Stimulated activated naive CD4-positive, alpha-beta T cell treated with Interleukin-2 at 50 U/mL for 16 hours (primary cell): ENCODE data around the gene LIPA.

Experiments used
- DNase-seq: peaks from one replicate; lab custom pipeline; 2025; lab: John Stamatoyannopoulos, UW

Gene LIPA

DNA sequence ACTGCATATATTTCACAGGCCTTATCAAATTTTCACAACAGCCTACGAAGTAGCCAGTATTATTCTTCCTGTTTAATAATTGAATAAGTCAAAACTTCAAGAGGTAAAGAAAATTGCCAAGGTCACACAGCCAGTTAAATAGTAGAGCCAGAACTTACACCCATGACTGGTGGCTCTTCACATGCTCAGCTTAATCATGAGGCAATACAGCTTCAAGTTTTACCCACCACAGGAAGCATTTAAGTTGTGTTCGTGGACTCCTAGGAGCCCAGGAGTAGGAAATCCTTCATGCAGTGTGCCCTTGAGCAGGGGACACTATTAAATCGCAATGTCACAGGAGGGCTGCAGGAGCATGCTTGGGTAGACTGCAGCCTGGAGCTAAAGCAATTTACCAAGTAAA, 11.1 kb downstream of the LIPA start:
- no peak for DNase-seq

DNA sequence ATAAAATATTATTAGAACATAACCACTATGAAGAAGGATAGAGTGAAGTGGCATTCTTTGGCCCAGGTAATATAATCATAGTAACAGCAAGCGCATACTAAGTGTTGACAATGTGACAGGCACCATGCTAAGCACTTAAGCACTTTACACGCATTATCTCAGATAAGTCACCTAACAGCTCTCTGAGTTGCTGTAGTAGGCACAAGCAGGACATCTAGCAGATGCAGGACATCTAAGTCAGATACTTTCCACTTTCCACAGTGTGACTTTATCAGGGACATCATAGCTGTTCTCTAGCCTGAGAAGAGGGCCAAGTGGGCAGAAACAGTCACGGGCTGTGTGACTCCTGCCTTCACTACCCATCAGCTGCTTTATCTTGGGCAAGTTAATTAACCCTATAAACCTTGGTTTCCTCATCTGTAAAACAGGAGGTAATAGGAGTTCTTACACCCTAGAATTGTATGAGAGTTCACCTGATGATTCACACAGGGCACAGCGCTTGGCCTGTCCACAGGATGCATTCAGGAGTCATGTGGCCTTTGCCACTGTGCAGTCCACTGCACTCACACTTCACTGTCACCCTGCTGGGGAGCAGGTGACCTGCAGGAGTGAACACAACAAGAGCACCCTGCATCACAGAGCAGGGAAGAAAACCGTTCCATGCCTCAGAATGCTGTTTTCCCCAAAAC, 12.5 kb downstream of the LIPA start:
- DNase-seq: no peak

DNA sequence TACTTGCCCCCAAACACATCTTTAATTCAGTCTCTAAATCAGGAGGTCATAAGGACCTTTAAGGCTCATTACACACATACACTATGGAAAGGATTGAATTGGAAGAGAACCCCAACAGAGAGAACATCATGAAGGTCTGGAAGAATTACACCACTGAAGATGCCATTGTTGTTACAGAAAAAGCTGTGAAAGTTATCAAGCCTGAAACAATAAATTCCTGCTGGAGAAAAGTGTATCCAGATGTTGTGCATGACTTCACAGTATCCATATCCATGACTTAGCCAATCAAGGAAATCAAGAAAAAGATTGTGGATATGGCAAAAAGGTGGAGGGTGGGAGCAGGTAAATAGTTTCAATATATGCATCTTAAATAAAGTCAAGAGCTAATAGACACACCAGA, 13.7 kb downstream of the LIPA start:
- no peak for DNase-seq

DNA sequence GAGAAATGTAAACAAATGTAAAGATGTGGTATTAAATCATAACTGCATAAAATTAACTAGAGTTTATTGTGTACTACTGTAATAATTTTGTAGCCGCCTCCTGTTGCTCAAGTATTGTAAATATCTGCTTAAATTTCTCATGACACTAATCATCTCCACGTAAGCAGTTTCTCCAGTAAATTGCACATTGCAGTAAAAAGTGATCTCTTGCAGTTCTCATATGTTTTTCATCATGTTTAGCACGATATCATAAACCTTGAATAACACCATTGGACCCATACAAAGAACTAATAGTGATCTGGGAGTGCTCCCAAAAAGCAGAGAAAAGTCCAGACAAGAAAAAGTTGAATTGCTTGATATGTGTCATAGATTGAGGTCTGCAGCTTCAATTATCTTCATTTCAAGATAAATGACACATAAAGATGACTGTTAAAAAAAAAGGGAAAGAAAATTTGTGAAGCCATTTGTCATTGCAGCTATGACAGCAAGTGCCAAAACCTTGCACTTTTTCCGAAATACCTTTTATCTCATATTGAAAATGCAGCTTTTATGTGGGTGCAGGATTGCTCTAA, 15.3 kb downstream of the LIPA start:
- no peak for DNase-seq

DNA sequence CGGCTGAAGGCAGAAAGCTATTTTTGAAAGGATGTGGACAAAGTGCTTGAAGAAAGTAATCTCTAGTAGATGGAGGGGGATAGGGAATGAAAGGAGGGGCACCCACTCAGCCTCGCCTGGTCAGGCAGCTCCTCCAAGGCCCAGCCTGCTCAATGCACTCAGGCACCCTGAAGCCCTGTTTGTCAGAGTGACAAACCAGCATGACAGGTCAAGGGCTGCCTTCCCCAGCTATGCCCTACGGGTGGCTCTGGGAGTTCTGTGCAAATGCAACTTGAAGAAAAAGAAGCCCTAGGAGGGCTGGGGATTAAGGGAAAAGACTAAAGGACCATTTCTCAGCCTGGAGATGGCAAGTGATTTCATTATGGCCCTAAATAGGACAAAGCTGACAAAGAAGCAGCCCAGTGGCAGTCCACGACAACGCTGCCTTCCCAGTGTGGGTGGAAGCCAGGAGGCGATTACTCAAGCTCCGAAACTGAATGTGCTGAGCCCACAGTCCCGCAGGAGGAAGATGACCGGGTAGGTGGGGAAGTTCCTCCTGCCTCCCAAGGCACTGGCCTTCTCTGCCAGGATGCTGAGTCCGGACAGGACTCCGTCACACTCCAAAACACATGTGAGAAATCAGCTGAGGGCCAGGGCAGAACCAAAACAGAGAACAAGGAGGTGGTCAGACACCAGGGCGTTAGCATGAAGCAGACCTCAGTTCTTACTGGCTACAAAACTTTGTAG, 16.3 kb downstream of the LIPA start:
- DNase-seq: no peak

DNA sequence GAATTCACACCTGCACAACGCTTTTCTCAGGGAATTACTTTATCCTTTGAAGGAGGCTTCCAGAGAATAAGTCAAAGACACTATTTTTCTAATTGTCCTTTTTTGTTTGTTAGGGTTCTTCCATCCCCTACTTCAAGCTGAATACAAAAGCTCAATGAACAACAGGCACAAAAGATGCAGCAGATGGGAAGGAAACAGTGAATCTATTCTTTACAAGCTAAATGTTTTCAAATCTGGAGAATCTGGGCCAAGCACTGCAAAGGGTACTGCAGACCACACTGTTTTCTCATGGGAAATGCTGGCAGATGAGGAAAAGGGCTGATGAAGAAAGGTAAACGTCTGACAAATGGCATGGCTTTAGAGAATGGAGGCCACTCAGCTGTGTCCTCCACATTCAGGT, 18.5 kb downstream of the LIPA start:
- no peak for DNase-seq

DNA sequence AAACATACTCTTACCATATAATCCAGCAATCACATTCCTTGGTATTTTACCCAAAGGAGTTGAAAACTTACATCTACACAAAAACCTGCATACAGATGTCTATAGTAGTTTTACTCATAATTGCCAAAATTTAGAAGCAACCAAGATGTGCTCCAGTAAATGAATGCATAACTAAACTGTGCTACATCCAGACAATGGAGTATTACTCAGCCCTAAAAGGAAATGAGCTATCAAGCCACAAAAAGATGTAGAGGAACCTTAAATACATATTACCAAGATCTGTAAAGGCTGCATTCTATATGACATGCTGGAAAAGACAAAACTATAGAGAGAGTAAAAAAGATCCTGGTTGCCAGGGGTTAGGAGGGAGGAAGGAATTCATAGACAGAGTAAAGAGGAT, 22.6 kb downstream of the LIPA start:
- no peak for DNase-seq

DNA sequence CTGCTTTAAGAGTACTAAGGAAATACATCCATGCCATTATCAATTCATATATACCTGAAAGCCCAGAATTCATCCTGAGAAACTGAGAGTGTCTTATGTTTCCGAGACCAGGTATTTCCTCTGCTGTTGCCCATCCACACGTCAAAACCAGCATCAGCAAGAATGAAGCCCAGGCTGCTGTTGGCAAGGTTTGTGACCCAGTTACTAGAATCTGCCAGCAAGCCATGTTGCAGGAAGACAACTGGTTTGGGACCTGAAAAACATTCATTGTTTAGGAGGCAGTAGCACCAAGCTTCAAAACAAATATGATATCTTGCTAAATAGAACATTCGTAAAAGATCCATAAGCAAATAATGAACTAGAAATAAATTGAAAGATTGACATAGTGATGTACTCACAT, 23.4 kb downstream of the LIPA start:
- DNase-seq: no peak

DNA sequence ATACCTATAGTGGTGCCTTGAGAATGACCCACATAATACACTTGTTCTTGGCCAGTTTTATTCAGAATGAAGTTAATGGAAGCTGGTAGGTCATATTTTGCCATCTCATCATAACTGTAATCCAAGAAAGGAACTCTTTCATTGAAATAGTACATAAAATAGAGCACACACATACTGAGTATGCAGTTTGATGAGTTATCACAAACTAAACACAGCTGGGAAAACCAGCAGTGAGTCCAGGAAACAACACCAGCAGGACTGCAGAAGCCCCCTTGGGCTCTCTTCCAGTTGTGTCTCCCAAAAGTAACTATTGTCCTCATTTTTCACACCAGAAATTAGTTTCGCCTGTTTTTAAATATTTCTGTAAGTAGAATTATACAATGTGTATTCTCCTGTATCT, 24.7 kb downstream of the LIPA start:
- no peak for DNase-seq

DNA sequence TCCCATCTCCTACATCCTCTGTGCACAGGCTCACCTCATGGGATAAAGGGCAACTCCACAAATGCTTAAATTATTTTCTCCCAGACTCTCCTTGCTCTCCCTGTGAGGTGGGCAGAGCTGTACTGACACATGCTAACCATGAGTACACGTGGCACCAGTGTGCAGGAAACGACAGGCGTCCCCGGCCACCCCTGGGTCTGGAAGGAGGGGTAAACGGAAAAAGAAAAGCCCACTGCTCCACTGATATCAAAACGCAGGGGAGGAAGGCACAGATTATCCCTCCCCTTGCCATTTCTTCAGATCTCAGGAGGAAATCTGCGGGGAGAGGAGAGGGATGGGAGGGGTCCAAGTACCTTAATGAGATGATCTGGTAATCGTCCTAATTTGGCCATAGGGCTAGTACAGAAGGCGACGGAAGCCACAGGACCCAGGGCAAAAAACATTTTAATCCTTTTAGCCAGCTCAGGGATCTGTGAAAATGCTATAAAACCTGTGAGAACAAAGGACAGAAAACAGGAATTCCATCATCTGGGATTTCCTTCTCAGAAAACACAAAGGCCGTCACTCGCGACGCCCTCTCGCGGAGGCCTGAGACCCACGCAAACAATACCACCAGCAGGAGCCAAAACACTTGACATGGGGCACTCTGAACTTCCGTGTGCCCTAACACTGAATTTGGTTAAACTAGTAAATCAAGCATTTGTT, 26.7 kb downstream of the LIPA start:
- DNase-seq: no peak

DNA sequence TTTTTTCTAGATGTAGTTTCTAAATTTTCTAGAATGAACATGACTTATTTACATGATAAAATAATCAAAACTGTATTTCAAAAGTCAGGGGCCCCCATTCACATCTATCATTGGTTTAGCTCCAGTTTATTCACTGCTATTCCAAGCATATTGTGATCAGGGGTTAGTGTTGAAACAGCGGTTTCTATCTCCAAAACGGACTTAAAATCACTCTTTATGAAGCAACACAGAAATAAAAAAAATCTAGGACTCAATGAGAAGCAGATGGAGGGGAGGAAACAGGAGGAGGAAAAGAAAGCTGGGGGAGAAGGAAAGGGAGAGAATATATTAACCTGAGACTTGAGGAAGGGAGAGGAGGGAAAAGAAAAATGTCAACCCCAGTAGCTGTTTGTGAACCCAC, 29.7 kb downstream of the LIPA start:
- no peak for DNase-seq

DNA sequence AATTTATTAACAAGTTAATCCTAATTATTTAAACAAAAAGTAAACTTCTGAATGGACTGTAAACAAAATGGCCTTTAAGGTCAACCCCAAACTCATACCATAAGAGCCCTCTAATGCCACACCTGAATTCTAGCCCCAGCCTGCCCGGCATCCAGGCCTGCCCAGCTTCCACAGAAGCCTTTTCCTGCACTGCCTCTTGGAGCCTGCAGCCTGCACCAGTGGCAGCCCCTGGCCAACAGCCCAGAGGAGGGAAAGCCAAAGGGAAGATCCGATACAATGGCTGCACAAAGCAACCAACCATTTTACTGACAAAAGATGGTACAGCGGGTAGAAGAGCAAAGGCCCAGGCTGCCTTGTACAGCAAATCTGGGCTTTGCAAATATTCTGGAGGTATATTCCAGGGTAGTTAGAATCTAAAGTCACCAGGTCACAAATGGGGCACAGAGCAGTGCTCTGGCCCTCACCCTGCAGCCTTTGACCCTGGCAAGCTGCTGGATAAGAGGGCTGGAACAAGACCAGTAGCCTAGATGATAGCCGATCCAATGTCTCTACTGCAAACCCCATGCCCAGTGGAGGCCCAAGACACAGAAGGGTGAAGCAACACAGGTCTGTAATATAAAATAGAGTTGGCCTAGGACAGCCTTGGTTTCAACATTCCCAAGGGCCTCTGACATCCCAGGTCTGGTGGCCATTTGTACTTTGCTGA, 31.9 kb downstream of the LIPA start:
- DNase-seq: no peak

DNA sequence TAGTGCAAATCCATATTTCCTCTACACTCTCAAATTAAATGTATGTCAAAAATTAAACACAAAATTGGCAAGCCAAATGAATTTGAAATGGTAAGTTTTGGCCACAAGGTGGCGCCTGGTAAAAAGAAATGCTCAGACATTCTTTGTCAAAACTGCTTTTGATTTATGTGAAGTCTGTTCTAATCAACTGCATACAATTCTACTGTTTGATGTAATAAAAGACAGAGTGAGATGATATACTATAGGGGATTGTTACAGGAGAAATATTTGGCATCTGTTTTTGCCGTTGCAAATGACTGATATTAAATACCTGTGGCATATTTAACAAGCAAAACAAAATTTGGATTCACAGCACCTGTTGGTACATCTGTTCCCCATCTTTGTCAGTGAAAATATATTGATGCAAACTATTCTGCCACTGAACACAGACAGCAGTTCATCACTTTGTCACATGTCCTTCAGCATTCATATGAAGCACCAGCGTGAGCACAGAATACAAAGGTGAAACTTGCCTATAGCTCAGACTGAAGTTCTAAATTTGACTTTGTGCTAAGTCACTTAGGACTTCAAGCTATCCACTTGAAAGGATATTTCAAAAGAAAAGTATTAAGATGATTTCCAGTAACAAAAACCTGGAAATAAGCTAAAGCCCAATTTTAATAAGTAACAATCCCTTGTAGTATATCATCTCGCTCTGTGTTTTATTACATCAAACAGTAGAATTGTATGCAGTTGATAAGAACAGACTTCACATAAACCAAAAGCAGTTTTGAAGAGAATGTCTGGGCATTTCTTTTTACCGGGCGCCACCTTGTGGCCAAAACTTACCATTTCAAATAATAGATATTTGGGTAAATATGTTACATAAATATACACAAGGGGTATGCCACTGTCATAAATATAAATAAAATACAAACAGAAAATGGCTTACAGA, 34.3 kb downstream of the LIPA start:
- DNase-seq: peak; percentile 57

DNA sequence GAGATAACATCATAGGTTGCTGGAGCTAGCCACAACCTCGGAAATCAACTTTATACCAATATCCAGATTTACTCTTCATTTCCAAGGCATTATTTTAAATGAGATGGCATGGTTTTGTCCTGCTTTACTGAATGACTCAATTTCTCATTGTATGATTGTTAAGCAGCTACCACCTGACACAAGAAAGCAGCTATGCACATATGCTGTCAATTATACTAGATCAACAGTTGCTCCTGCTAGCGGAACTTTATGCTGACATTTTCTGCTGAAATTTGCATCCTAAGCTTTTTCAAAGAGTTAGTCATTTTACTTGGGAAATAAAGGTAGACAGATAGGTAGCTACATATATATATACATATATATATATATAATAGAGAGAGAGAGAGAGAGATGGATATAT, 35.5 kb downstream of the LIPA start:
- DNase-seq: no peak

DNA sequence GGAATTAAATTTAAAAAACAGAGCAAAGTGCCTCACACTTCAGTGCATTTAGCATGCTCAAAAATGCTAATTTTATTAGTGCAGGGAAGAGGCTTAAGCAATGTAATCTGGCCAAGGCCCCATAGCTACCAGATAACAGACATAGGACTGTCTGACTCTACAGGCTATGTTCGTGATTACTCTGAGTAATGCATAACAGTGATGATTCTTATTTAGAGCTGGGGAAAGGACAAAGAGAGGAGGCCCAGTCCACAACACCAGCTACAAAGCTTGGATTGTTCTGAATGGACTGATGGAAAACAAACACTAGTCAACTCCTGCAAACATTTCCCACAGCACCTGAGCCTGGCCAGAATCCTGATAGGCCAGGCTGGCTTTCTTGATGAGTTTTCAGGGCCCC, 36.1 kb downstream of the LIPA start:
- DNase-seq: no peak

DNA sequence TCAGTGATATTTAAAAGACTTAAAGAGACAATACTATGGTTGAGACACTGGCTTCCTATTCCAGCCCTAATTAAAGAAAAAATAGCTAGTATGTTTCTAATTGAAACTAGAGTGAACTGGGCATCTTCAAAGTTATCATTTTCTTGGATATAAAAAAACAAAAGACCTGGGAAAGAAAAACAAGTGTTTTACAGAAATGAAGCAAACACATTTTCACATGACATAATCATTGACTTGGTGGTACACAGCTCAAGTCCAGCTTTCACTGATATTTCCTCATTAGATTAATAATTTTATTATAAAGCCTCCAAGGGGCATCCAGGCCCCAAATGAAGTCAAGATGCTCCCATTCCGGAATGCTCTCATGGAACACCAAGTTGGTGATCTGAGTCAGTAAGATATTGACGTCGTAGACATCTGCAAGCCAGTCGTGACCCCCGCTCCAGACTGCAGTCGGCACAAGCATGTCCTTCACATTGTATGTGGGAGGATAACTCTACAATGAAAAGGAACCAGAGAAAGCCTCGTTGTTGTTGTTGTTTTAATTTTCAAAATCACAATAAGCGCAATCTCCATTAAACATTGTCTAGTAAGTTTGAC, 36.9 kb downstream of the LIPA start:
- no peak for DNase-seq

DNA sequence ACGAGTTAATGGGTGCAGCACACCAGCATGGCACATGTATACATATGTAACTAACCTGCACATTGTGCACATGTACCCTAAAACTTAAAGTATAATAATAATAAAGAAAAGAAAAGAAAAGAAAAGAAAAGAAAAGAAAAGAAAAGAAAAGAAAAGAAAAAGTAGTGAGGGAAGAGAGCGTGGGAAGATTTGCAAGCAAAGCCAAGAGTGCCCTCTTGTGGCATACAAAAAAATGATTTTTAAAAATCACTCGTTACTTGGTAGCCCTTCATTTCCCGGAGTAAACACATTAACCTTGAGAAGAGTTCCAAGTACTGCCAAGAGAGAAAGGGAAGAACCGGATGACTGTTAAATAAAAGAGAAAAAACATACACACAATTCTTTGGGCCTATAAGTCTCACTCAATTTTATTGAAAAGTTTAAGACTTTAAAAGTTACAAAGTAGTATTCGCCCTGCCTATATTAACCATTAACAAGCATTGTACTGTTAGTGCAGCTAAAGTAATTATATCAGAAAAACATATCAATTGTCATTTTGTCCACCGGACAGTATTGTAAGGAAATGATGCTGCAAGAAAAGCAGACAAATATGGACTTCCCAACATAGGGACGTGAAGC, 38.3 kb downstream of the LIPA start:
- no peak for DNase-seq

DNA sequence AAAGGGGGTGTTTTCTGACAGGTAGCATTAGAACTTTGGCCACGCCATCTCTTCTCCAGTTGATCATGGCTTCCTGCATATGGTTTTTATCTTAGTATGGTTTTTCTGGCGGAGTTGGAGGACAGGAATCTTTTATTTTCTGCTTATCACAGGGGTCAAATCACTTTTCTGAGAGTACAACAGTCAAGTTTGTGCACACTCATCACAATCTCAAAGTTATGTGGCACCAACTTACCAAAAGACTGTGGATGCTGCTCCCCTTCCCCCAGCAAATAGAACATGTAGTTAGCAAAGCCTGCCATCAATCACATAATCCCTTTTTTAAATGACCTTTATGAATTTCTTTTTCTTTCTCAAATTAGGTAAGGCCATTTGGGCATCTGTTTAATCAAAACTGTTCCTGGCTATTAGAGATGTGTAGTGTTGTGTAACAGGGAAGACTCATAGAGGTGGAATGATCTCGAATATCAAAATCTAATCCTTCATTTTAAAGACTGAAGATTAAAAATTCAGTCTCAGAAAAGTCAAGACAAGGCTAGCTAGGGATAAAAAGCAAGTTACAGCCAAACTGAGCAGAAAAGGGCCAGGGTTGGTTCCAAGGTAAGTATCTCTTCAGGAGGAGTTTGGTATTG, 40.7 kb downstream of the LIPA start:
- no peak for DNase-seq

DNA sequence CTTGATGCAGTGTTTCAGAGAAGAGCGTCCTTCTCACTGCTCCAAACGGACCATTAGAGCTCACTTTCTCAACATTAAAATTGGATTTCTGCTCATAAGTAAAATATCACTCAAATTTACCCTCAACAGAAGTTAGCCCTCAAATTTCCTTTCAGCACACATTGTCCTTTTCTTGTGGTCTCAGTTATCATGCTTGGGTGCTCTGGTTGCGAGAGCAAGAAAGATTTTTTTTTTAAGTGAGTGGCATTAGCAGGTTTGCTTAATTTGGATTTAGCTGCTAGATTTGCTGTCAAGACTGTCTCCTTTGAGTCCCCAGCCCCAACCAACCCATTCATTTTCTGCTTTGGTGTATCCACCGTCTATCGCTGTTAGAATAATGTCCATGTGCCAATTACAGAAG, 41.9 kb downstream of the LIPA start:
- DNase-seq: no peak
